Ureter (tissue), 1 donor: ENCODE measurements around the gene MEIS1. TPM values are rescaled to one million over a fixed set of nuclear protein-coding genes. Genes with fewer than 3 reads are reported as not detected.

Experiments used
- DNase-seq: peaks from one replicate; pipeline ENCODE4 v3.0.0-alpha.2; 2020; ENCODE audit warnings: low spot score
- total RNA-seq: library from RNA; stranded (reverse); gene quantifications from one replicate; pipeline ENCODE4 v1.2.4, GENCODE V29; 2023
- donor health status: DM: yes; HTN: yes; CAD: no.

MEIS1 gene
- total RNA-seq, 1 donor from 2014 or later = 105 TPM

GRCh38 chr2:66507673-66508201 lies 72.8 kb downstream of the MEIS1 start:
- no peak for DNase-seq

- DNase-seq = no peak
These were observed 73.7 kb downstream of the MEIS1 start for GRCh38 chr2:66508484-66509071.

- no peak for DNase-seq
These were observed 74.4 kb downstream of the MEIS1 start for GRCh38 chr2:66509326-66509811.

GRCh38 chr2:66512626-66513025 lies 77.7 kb downstream of the MEIS1 start:
- no peak for DNase-seq

GRCh38 chr2:66515743-66516142 lies 80.8 kb downstream of the MEIS1 start:
- DNase-seq = no peak

GRCh38 chr2:66516499-66516898 lies 81.6 kb downstream of the MEIS1 start:
- no peak for DNase-seq

GRCh38 chr2:66517772-66518171 lies 82.8 kb downstream of the MEIS1 start:
- no peak for DNase-seq

- DNase-seq = no peak
These were observed 84.4 kb downstream of the MEIS1 start for GRCh38 chr2:66519264-66519843.

- no peak for DNase-seq
These were observed 86.5 kb downstream of the MEIS1 start for GRCh38 chr2:66521291-66521922.

GRCh38 chr2:66522611-66523376 lies 87.9 kb downstream of the MEIS1 start:
- no peak for DNase-seq

- DNase-seq = no peak
These were observed 88.5 kb downstream of the MEIS1 start for GRCh38 chr2:66523377-66523969.

- no peak for DNase-seq
These were observed 89.1 kb downstream of the MEIS1 start for GRCh38 chr2:66523990-66524389.

- no peak for DNase-seq
These were observed 90.7 kb downstream of the MEIS1 start for GRCh38 chr2:66525606-66526005.

- no peak for DNase-seq
These were observed 91.3 kb downstream of the MEIS1 start for GRCh38 chr2:66526180-66526579.

GRCh38 chr2:66528974-66529724 lies 94.2 kb downstream of the MEIS1 start:
- no peak for DNase-seq

- DNase-seq = no peak
These were observed 95.7 kb downstream of the MEIS1 start for GRCh38 chr2:66530651-66531050.

- no peak for DNase-seq
These were observed 96.2 kb downstream of the MEIS1 start for GRCh38 chr2:66531155-66531554.

GRCh38 chr2:66531567-66531966 lies 96.6 kb downstream of the MEIS1 start:
- no peak for DNase-seq

- DNase-seq = no peak
These were observed 98.3 kb downstream of the MEIS1 start for GRCh38 chr2:66532972-66533868.

- no peak for DNase-seq
These were observed 99.5 kb downstream of the MEIS1 start for GRCh38 chr2:66534461-66534860.
